ENCODE measurements around the gene DRAXIN.

Gene DRAXIN

DNA sequence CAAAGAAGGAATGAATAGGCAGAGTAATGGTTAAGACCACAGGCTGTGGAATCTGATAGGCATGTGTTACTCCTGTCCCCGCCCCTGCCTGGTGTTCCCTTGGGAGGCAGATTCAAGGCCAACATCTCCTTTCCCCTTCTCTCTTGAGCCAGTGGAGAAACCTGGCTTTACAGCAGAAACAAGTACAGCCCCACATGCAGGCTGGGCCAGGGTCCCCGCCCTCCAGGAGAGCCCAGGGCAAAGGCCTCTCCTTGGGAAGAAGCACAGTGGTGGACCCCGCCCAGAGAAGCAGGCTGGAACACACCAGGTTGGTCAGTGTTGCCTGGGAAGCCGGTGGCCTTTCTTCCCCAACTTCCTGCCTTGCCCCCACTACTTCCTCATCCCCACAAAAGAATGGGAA is 77.3 kb downstream of the DRAXIN start (continued):
- no peak for TF ChIP-seq ZFP3 (tag by site-specific recombination; IDR thresholded peaks at IDR 0.05; ENCODE audit: low read depth)
- TF ChIP-seq KLF1 (tag by site-specific recombination; IDR thresholded peaks at IDR 0.05): peak; percentile 36; the same call in 1 of the 2 replicates
- no peak for TF ChIP-seq ZBTB17 (tag by site-specific recombination; IDR thresholded peaks at IDR 0.05)
- TF ChIP-seq ZNF394 (tag by site-specific recombination; IDR thresholded peaks at IDR 0.05; ENCODE audit: borderline replicate concordance): no peak
- no peak for TF ChIP-seq ZFHX2 (tag by site-specific recombination; conservative IDR thresholded peaks at IDR 0.05)
- TF ChIP-seq ZFP69B (tag by site-specific recombination; IDR thresholded peaks at IDR 0.05): peak; percentile 74; the same call in 1 of the 2 replicates
- no peak for TF ChIP-seq ZNF19 (tag by site-specific recombination; IDR thresholded peaks at IDR 0.05; ENCODE audit: low read depth)
- TF ChIP-seq ZNF792 (tag by site-specific recombination; IDR thresholded peaks at IDR 0.05): no peak
- TF ChIP-seq, protein P1, sequence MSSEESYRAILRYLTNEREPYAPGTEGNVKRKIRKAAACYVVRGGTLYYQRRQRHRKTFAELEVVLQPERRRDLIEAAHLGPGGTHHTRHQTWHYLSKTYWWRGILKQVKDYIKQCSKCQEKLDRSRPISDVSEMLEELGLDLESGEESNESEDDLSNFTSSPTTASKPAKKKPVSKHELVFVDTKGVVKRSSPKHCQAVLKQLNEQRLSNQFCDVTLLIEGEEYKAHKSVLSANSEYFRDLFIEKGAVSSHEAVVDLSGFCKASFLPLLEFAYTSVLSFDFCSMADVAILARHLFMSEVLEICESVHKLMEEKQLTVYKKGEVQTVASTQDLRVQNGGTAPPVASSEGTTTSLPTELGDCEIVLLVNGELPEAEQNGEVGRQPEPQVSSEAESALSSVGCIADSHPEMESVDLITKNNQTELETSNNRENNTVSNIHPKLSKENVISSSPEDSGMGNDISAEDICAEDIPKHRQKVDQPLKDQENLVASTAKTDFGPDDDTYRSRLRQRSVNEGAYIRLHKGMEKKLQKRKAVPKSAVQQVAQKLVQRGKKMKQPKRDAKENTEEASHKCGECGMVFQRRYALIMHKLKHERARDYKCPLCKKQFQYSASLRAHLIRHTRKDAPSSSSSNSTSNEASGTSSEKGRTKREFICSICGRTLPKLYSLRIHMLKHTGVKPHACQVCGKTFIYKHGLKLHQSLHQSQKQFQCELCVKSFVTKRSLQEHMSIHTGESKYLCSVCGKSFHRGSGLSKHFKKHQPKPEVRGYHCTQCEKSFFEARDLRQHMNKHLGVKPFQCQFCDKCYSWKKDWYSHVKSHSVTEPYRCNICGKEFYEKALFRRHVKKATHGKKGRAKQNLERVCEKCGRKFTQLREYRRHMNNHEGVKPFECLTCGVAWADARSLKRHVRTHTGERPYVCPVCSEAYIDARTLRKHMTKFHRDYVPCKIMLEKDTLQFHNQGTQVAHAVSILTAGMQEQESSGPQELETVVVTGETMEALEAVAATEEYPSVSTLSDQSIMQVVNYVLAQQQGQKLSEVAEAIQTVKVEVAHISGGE (tag by site-specific recombination; conservative IDR thresholded peaks at IDR 0.05; ENCODE audit: low read depth): no peak

DNA sequence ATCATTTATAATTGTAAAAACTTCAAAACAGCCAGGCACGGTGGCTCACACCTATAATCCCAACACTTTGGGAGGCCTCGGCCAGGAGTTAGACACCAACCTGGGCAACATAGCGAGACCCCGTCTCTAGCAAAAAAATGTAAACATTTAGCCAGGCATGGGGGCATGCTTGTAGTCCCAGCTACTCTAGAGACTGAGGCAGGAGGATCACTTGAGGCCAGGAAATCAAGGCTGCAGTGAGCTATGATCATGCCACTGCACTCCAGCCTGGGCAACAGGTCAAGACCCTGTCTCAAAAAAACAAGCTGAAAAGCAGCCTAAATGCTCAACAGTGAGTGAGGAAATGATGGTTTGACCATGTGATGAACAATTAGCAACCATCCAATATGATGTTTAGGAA is 77.8 kb downstream of the DRAXIN start:
- Histone ChIP-seq H3K4me1 (ENCODE audit: control insufficient read depth, insufficient read depth, low read length) (no peaks in the 10 kb centered on the region), H3K4me3 (ENCODE audit: low read depth, low read length) (no peak overlapping the region), H3K27ac (ENCODE audit: extremely low read depth, low read depth, low read length) (no peak overlapping the region), H3K36me3 (ENCODE audit: control insufficient read depth in 2 of 2, insufficient read depth in 1 of 2, low read length in 2 of 2) (no peaks in the 10 kb centered on the region), H3K9me3 (ENCODE audit: control insufficient read depth, insufficient read depth, low read depth, low read length) (no peaks in the 10 kb centered on the region)
- ChIA-PET POLR2A (no interaction called here), CTCF (interaction anchor here (0.7 to 1.7 kb wide), 2 partner anchors 12 to 16 kb away, joined by 4 to 7 read pairs; no protein-coding TSS in a partner anchor)
- TF ChIP-seq ZNF121 (tag by site-specific recombination; IDR thresholded peaks at IDR 0.05): peak; percentile 91
- TF ChIP-seq HOXC10 (CRISPR knock-in tag; IDR thresholded peaks at IDR 0.05): no peak

DNA sequence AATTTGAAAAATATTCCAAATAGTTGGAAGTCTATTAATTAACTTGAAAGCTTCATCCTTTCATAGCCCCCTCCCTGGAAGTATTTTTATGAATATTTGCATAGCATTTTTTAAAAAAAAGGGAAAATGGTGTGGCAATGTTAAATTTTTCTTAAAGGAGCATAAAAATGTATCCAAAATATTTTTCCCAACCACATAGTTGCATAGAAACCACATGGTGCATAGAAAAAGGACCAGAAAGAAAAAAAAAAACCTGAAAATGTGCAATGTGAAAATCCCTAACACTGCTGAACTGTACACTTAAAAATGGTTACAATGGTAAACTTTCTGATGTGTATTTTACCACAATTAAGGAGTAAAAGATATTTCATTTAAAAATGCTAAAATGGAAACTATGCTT is 78.5 kb downstream of the DRAXIN start:
- Histone ChIP-seq H3K4me3 (ENCODE audit: low read depth, low read length) (no peak overlapping the region), H3K9me3 (ENCODE audit: control insufficient read depth, insufficient read depth, low read depth, low read length) (no peaks in the 10 kb centered on the region), H3K36me3 (ENCODE audit: control insufficient read depth in 2 of 2, insufficient read depth in 1 of 2, low read length in 2 of 2) (no peaks in the 10 kb centered on the region), H3K27ac (ENCODE audit: extremely low read depth, low read depth, low read length) (no peak overlapping the region), H3K4me1 (ENCODE audit: control insufficient read depth, insufficient read depth, low read length) (no peaks in the 10 kb centered on the region)
- no peak for TF ChIP-seq ZNF366 (tag by site-specific recombination; conservative IDR thresholded peaks at IDR 0.05)
- TF ChIP-seq ZNF660 (tag by site-specific recombination; IDR thresholded peaks at IDR 0.05): no peak
- no peak for TF ChIP-seq ZNF843 (tag by site-specific recombination; IDR thresholded peaks at IDR 0.05)
- TF ChIP-seq, protein P2, sequence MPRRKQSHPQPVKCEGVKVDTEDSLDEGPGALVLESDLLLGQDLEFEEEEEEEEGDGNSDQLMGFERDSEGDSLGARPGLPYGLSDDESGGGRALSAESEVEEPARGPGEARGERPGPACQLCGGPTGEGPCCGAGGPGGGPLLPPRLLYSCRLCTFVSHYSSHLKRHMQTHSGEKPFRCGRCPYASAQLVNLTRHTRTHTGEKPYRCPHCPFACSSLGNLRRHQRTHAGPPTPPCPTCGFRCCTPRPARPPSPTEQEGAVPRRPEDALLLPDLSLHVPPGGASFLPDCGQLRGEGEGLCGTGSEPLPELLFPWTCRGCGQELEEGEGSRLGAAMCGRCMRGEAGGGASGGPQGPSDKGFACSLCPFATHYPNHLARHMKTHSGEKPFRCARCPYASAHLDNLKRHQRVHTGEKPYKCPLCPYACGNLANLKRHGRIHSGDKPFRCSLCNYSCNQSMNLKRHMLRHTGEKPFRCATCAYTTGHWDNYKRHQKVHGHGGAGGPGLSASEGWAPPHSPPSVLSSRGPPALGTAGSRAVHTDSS (tag by site-specific recombination; IDR thresholded peaks at IDR 0.05): no peak
- no peak for TF ChIP-seq ZFP69B (tag by site-specific recombination; IDR thresholded peaks at IDR 0.05)
- no peak for TF ChIP-seq ZNF354C (tag by site-specific recombination; IDR thresholded peaks at IDR 0.05; ENCODE audit: borderline replicate concordance, low read depth)
- no peak for TF ChIP-seq ZBTB48 (tag by site-specific recombination; IDR thresholded peaks at IDR 0.05)
- TF ChIP-seq ZNF549 (tag by site-specific recombination; IDR thresholded peaks at IDR 0.05): no peak
- no peak for TF ChIP-seq ZNF658 (tag by site-specific recombination; IDR thresholded peaks at IDR 0.05)
- TF ChIP-seq ZFP37 (tag by site-specific recombination; IDR thresholded peaks at IDR 0.05): no peak
- TF ChIP-seq ZSCAN5A (tag by site-specific recombination; IDR thresholded peaks at IDR 0.05): no peak
- TF ChIP-seq ZNF138 (tag by site-specific recombination; IDR thresholded peaks at IDR 0.05; ENCODE audit: borderline replicate concordance): no peak
- TF ChIP-seq, protein P3, sequence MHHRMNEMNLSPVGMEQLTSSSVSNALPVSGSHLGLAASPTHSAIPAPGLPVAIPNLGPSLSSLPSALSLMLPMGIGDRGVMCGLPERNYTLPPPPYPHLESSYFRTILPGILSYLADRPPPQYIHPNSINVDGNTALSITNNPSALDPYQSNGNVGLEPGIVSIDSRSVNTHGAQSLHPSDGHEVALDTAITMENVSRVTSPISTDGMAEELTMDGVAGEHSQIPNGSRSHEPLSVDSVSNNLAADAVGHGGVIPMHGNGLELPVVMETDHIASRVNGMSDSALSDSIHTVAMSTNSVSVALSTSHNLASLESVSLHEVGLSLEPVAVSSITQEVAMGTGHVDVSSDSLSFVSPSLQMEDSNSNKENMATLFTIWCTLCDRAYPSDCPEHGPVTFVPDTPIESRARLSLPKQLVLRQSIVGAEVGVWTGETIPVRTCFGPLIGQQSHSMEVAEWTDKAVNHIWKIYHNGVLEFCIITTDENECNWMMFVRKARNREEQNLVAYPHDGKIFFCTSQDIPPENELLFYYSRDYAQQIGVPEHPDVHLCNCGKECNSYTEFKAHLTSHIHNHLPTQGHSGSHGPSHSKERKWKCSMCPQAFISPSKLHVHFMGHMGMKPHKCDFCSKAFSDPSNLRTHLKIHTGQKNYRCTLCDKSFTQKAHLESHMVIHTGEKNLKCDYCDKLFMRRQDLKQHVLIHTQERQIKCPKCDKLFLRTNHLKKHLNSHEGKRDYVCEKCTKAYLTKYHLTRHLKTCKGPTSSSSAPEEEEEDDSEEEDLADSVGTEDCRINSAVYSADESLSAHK (tag by site-specific recombination; IDR thresholded peaks at IDR 0.05): no peak
- TF ChIP-seq ZNF48 (tag by site-specific recombination; IDR thresholded peaks at IDR 0.05): no peak
- no peak for TF ChIP-seq ZNF792 (tag by site-specific recombination; IDR thresholded peaks at IDR 0.05)
- TF ChIP-seq SP7 (tag by site-specific recombination; IDR thresholded peaks at IDR 0.05): no peak
- POLR2A ChIA-PET: no interaction called here
- CTCF ChIA-PET: interaction anchor here (0.6 to 0.7 kb wide), 2 partner anchors 12 to 123 kb away, joined by 4 read pairs; no protein-coding TSS in a partner anchor

All from HEK293 (cell line).